HUES64 (cell line): ENCODE measurements around the gene CDH26.

ENCODE experiments used
- H3K27ac ChIP-seq: 2 replicates; pipeline ENCODE4 v1.7.0; 2013; ENCODE audit warnings: low read depth, low read length, inconsistent platforms
- H3K27me3 ChIP-seq: 2 replicates; pipeline ENCODE4 v1.6.1; 2013; ENCODE audit warnings: mild to moderate bottlenecking, low read length; ENCODE audit not compliant: insufficient read depth
- H3K36me3 ChIP-seq: 2 replicates; pipeline ENCODE4 v1.6.1; 2013; ENCODE audit warnings: mild to moderate bottlenecking, low read length; ENCODE audit not compliant: insufficient read depth
- H3K4me1 ChIP-seq: 2 replicates; pipeline ENCODE4 v1.6.1; 2013; ENCODE audit warnings: mild to moderate bottlenecking, low read length, moderate library complexity; ENCODE audit not compliant: insufficient read depth
- H3K4me3 ChIP-seq: 2 replicates; pipeline ENCODE4 v1.5.1; 2013; ENCODE audit warnings: mild to moderate bottlenecking, low read length, moderate library complexity
- H3K9ac ChIP-seq: 2 replicates; pipeline ENCODE4 v1.6.1; 2013; ENCODE audit warnings: mild to moderate bottlenecking, low read depth, low read length
- H3K9me3 ChIP-seq: 2 replicates; pipeline ENCODE4 v1.6.1; 2013; ENCODE audit warnings: low read depth, low read length; ENCODE audit not compliant: insufficient read depth
- WGBS: fragments of 150-250, 120-280 bp; methylation state at CpG from one replicate; pipeline ENCODE4 v1.1.7; 2013; ENCODE audit warnings: missing lambda C conversion rate; 5-methylcytosine and 5-hydroxymethylcytosine counted together

The CDH26 gene

GRCh38 chr20:60049601-60050000 is 91.4 kb downstream of the CDH26 start:
- Histone ChIP-seq H3K9ac (no peak overlapping the region), H3K27ac (no peak overlapping the region), H3K9me3 (no peaks in the 10 kb centered on the region), H3K36me3 (no peaks in the 10 kb centered on the region), H3K4me1 (no peaks in the 10 kb centered on the region), H3K4me3 (no peak overlapping the region), H3K27me3 (no peaks in the 10 kb centered on the region)
- 95% methylated on average over 5 of the region's 5 CpGs for WGBS

GRCh38 chr20:60050193-60050947 is 92.1 kb downstream of the CDH26 start:
- no peak overlapping the region for H3K9ac ChIP-seq
- no peak overlapping the region for H3K27ac ChIP-seq
- WGBS = 93% methylated on average over 13 of the region's 13 CpGs
- no peaks in the 10 kb centered on the region for H3K27me3 ChIP-seq
- H3K9me3 ChIP-seq = no peaks in the 10 kb centered on the region
- no peaks in the 10 kb centered on the region for H3K36me3 ChIP-seq
- no peaks in the 10 kb centered on the region for H3K4me1 ChIP-seq
- no peak overlapping the region for H3K4me3 ChIP-seq

- no peak overlapping the region for H3K27ac ChIP-seq
Observed at GRCh38 chr20:60051911-60052310, 93.7 kb downstream of the CDH26 start.

GRCh38 chr20:60052322-60052721 is 94.1 kb downstream of the CDH26 start:
- H3K9ac ChIP-seq = no peak overlapping the region
- H3K9me3 ChIP-seq = no peaks in the 10 kb centered on the region
- no peaks in the 10 kb centered on the region for H3K4me1 ChIP-seq
- H3K27me3 ChIP-seq = no peaks in the 10 kb centered on the region
- H3K4me3 ChIP-seq = no peak overlapping the region
- 97% methylated on average over 3 of the region's 3 CpGs for WGBS
- no peaks in the 10 kb centered on the region for H3K36me3 ChIP-seq
- H3K27ac ChIP-seq = no peak overlapping the region

More at GRCh38 chr20:60051911-60052310, 93.7 kb downstream of the CDH26 start:
- WGBS = 95% methylated on average over 3 of the region's 3 CpGs
- Histone ChIP-seq H3K9me3 (no peaks in the 10 kb centered on the region), H3K9ac (no peak overlapping the region), H3K4me1 (no peaks in the 10 kb centered on the region), H3K4me3 (no peak overlapping the region), H3K36me3 (no peaks in the 10 kb centered on the region), H3K27me3 (no peaks in the 10 kb centered on the region)

- H3K27ac ChIP-seq = no peak overlapping the region
- no peaks in the 10 kb centered on the region for H3K9me3 ChIP-seq
- no peak overlapping the region for H3K9ac ChIP-seq
- H3K27me3 ChIP-seq = no peaks in the 10 kb centered on the region
- H3K4me1 ChIP-seq = peaks cover 4% of the 10 kb centered on the region; the same call in 1 of the 2 replicates
- 93% methylated on average over 16 of the region's 16 CpGs for WGBS
- no peaks in the 10 kb centered on the region for H3K36me3 ChIP-seq
- H3K4me3 ChIP-seq = no peak overlapping the region
Observed at GRCh38 chr20:60053125-60053817, 95.0 kb downstream of the CDH26 start.

GRCh38 chr20:60053818-60054190 is 95.6 kb downstream of the CDH26 start:
- H3K4me3 ChIP-seq = no peak overlapping the region
- no peaks in the 10 kb centered on the region for H3K27me3 ChIP-seq
- H3K9me3 ChIP-seq = no peaks in the 10 kb centered on the region
- no peaks in the 10 kb centered on the region for H3K36me3 ChIP-seq
- no peak overlapping the region for H3K9ac ChIP-seq
- H3K4me1 ChIP-seq = peaks cover 9% of the 10 kb centered on the region
- H3K27ac ChIP-seq = no peak overlapping the region
- 92% methylated on average over 4 of the region's 4 CpGs for WGBS

GRCh38 chr20:60054716-60055634 is 96.8 kb downstream of the CDH26 start:
- Histone ChIP-seq H3K4me3 (no peak overlapping the region), H3K9ac (no peak overlapping the region), H3K9me3 (no peaks in the 10 kb centered on the region), H3K4me1 (peaks cover 12% of the 10 kb centered on the region), H3K27me3 (no peaks in the 10 kb centered on the region), H3K36me3 (no peaks in the 10 kb centered on the region), H3K27ac (no peak overlapping the region)
- 92% methylated on average over 23 of the region's 24 CpGs for WGBS

GRCh38 chr20:60055740-60056139 is 97.5 kb downstream of the CDH26 start:
- no peak overlapping the region for H3K4me3 ChIP-seq
- H3K9me3 ChIP-seq = no peaks in the 10 kb centered on the region
- H3K9ac ChIP-seq = no peak overlapping the region
- no peak overlapping the region for H3K27ac ChIP-seq
- no peaks in the 10 kb centered on the region for H3K36me3 ChIP-seq
- WGBS = 95% methylated on average over 14 of the region's 14 CpGs
- H3K27me3 ChIP-seq = no peaks in the 10 kb centered on the region
- peaks cover 12% of the 10 kb centered on the region for H3K4me1 ChIP-seq

GRCh38 chr20:60056407-60057122 is 98.3 kb downstream of the CDH26 start:
- no peak overlapping the region for H3K9ac ChIP-seq
- H3K27me3 ChIP-seq = no peaks in the 10 kb centered on the region
- H3K4me1 ChIP-seq = peaks cover 12% of the 10 kb centered on the region
- no peaks in the 10 kb centered on the region for H3K36me3 ChIP-seq
- 95% methylated on average over 5 of the region's 5 CpGs for WGBS
- H3K9me3 ChIP-seq = no peaks in the 10 kb centered on the region
- H3K27ac ChIP-seq = no peak overlapping the region
- H3K4me3 ChIP-seq = no peak overlapping the region

- WGBS = 40% methylated on average over 11 of the region's 11 CpGs
- no peaks in the 10 kb centered on the region for H3K9me3 ChIP-seq
- H3K4me1 ChIP-seq = peaks cover 12% of the 10 kb centered on the region
- H3K27me3 ChIP-seq = no peaks in the 10 kb centered on the region
- H3K27ac ChIP-seq = no peak overlapping the region
- no peaks in the 10 kb centered on the region for H3K36me3 ChIP-seq
- no peak overlapping the region for H3K4me3 ChIP-seq
- H3K9ac ChIP-seq = no peak overlapping the region
Observed at GRCh38 chr20:60057123-60057865, 99.1 kb downstream of the CDH26 start.
